AML-193 (cell line): ENCODE results near the gene VILL.
"Not testable (repeated sequence)": the region's sequence is repeated elsewhere in the genome, so short reads cannot be mapped to it uniquely, and the experiment has no call there.

Source experiments
- DNase-seq, 2 experiments: peaks; one replicate each; lab custom pipeline; 2025; lab: John Stamatoyannopoulos, UW

The VILL gene

GRCh38 chr3:37986479-37987314 lies 3.9 kb upstream of the VILL start:
- no peak for DNase-seq

GRCh38 chr3:37987315-37987697 lies 3.3 kb upstream of the VILL start:
- no peak for DNase-seq

GRCh38 chr3:37987751-37988179 lies 2.8 kb upstream of the VILL start:
- DNase-seq, result no peak

GRCh38 chr3:37988376-37988775 lies 2.2 kb upstream of the VILL start:
- not testable (repeated sequence) for DNase-seq

GRCh38 chr3:37988931-37989525 lies 1.6 kb upstream of the VILL start:
- no peak for DNase-seq

GRCh38 chr3:37989821-37990480 lies 635 bp upstream of the VILL start:
- no peak for DNase-seq

GRCh38 chr3:37991109-37991508 lies 523 bp downstream of the VILL start:
- DNase-seq, result no peak

GRCh38 chr3:37991823-37992222 lies 1.2 kb downstream of the VILL start:
- no peak for DNase-seq

GRCh38 chr3:37992271-37993066 lies 1.9 kb downstream of the VILL start:
- DNase-seq, result no peak

- DNase-seq, result no peak
These were observed 2.5 kb downstream of the VILL start for GRCh38 chr3:37993067-37993455.

GRCh38 chr3:37993460-37993819 lies 2.9 kb downstream of the VILL start:
- no peak for DNase-seq

GRCh38 chr3:37993820-37994638 lies 3.4 kb downstream of the VILL start:
- DNase-seq, result peak; percentile 89 to 90

GRCh38 chr3:37994639-37994972 lies 4.0 kb downstream of the VILL start:
- peak in 1 of 2 experiments; percentile 72 for DNase-seq

GRCh38 chr3:37995652-37996641 lies 5.4 kb downstream of the VILL start:
- no peak for DNase-seq

- peak; percentile 80 to 89 for DNase-seq
These were observed 6.3 kb downstream of the VILL start for GRCh38 chr3:37996785-37997301.

GRCh38 chr3:37997342-37997741 lies 6.8 kb downstream of the VILL start:
- DNase-seq, result no peak

- no peak for DNase-seq
These were observed 7.3 kb downstream of the VILL start for GRCh38 chr3:37997791-37998370.

- DNase-seq, result no peak
These were observed 9.2 kb downstream of the VILL start for GRCh38 chr3:37999836-38000235.

GRCh38 chr3:38000242-38000916 lies 9.8 kb downstream of the VILL start:
- no peak for DNase-seq
